HepG2 (cell line): ENCODE data around the gene CCDC82. TPM values are rescaled to one million over a fixed set of nuclear protein-coding genes. Genes with fewer than 3 reads are reported as not detected.

Source experiments
- CBX1 ChIP-seq: IDR thresholded peaks from one replicate; pipeline ENCODE4 v1.6.1; 2016; ENCODE audit warnings: antibody characterized with exemption, low read depth
- DNMT1 ChIP-seq: sonication (generic); formaldehyde crosslinking; IDR thresholded peaks from 2 replicates; pipeline ENCODE4 v1.5.1; 2020; ENCODE audit warnings: mild to moderate bottlenecking, missing genetic modification reagents
- GFI1 ChIP-seq: sonication (generic); formaldehyde crosslinking; IDR thresholded peaks from 2 replicates; pipeline ENCODE4 v1.5.0; 2020; ENCODE audit warnings: missing genetic modification reagents, mild to moderate bottlenecking, borderline replicate concordance
- HIVEP1 ChIP-seq: sonication (generic); formaldehyde crosslinking; IDR thresholded peaks from 2 replicates; pipeline ENCODE4 v1.4.0; 2020; ENCODE audit warnings: mild to moderate bottlenecking, missing genetic modification reagents
- MAFG ChIP-seq: sonication (generic); formaldehyde crosslinking; IDR thresholded peaks from 2 replicates; pipeline ENCODE4 v1.5.1; 2020; ENCODE audit warnings: mild to moderate bottlenecking, missing genetic modification reagents
- SAP130 ChIP-seq: IDR thresholded peaks from 2 replicates; pipeline ENCODE4 v1.6.1; 2016; ENCODE audit warnings: low read depth
- TOPORS ChIP-seq: sonication (generic); formaldehyde crosslinking; IDR thresholded peaks from 2 replicates; pipeline ENCODE4 v1.8.0; 2023; ENCODE audit warnings: mild to moderate bottlenecking, missing genetic modification reagents
- YY1 ChIP-seq: IDR thresholded peaks from 2 replicates; pipeline ENCODE4 v1.6.1; 2011; ENCODE audit warnings: low read length, low read depth, moderate library complexity, mild to moderate bottlenecking; ENCODE audit not compliant: insufficient read depth, insufficient replicate concordance
- ZC3H4 ChIP-seq: sonication (generic); formaldehyde crosslinking; IDR thresholded peaks from 2 replicates; pipeline ENCODE4 v1.4.0; 2020; ENCODE audit warnings: missing genetic modification reagents, borderline replicate concordance
- ZNF207 ChIP-seq: fragments of 450-650 bp; IDR thresholded peaks from 2 replicates; pipeline ENCODE4 v1.6.1; 2016; ENCODE audit warnings: antibody characterized with exemption, borderline replicate concordance
- ZNF33A ChIP-seq: sonication (generic); formaldehyde crosslinking; IDR thresholded peaks from 2 replicates; pipeline ENCODE4 v1.5.1; 2020; ENCODE audit warnings: missing genetic modification reagents, mild to moderate bottlenecking, moderate library complexity, borderline replicate concordance
- ZNF33B ChIP-seq: sonication (generic); formaldehyde crosslinking; IDR thresholded peaks from 2 replicates; pipeline ENCODE4 v1.5.1; 2020; ENCODE audit warnings: mild to moderate bottlenecking, missing genetic modification reagents
- ZNF367 ChIP-seq: sonication (generic); formaldehyde crosslinking; IDR thresholded peaks from 2 replicates; pipeline ENCODE4 v1.4.0; 2020; ENCODE audit warnings: missing genetic modification reagents, borderline replicate concordance
- ZNF468 ChIP-seq: sonication (generic); formaldehyde crosslinking; IDR thresholded peaks from 2 replicates; pipeline ENCODE4 v1.8.0; 2022; ENCODE audit warnings: mild to moderate bottlenecking, moderate library complexity, missing genetic modification reagents
- ZNF567 ChIP-seq: sonication (generic); formaldehyde crosslinking; IDR thresholded peaks from 2 replicates; pipeline ENCODE4 v1.8.1; 2023; ENCODE audit warnings: mild to moderate bottlenecking, missing genetic modification reagents, borderline replicate concordance
- ZNF589 ChIP-seq: sonication (generic); formaldehyde crosslinking; conservative IDR thresholded peaks from 2 replicates; pipeline ENCODE4 v1.8.0; 2022; ENCODE audit warnings: mild to moderate bottlenecking, moderate library complexity, missing genetic modification reagents
- ZNF737 ChIP-seq: sonication (generic); formaldehyde crosslinking; IDR thresholded peaks from 2 replicates; pipeline ENCODE4 v1.5.0; 2020; ENCODE audit warnings: missing genetic modification reagents, mild to moderate bottlenecking, borderline replicate concordance
- ZNF891 ChIP-seq: sonication (generic); formaldehyde crosslinking; IDR thresholded peaks from 2 replicates; pipeline ENCODE4 v1.5.0; 2020; ENCODE audit warnings: mild to moderate bottlenecking, missing genetic modification reagents
- polyA plus RNA-seq, 8 experiments: library from polyadenylated mRNA; depleted of rRNA in 3 of 8; stranded (reverse) in 7 of 8; unstranded in 1 of 8; fragments of >200 nt; fragmentation: Illumina TruSeq in 4 of 8; extraction: Trizol in 4 of 8; gene quantifications; 2 replicates each; pipeline versions ENCODE4 v1.2.1 to v1.2.3, GENCODE V29; 2011 to 2016; ENCODE audit warnings: low read depth in 4 of 8, missing spikeins in 1 of 8, mixed read lengths in 1 of 8; ENCODE audit not compliant: insufficient read depth in 1 of 8
- total RNA-seq, 5 experiments: library from RNA; depleted of rRNA; stranded (reverse); fragments of >200 nt; fragmentation: Illumina TruSeq; extraction: Trizol; gene quantifications; 2 replicates each; pipeline ENCODE4 v1.2.3, GENCODE V29; 2016; ENCODE audit warnings: low read depth in 1 of 5
- TF ChIP-seq, protein P1 (sequence below): sonication (generic); formaldehyde crosslinking; IDR thresholded peaks from 2 replicates; pipeline ENCODE4 v1.4.0; 2020; ENCODE audit warnings: missing genetic modification reagents
- TF ChIP-seq, protein P2 (sequence below): sonication (generic); formaldehyde crosslinking; IDR thresholded peaks from 2 replicates; pipeline ENCODE4 v1.8.1; 2023; ENCODE audit warnings: mild to moderate bottlenecking, inconsistent platforms, moderate library complexity, missing genetic modification reagents, borderline replicate concordance
- TF ChIP-seq, protein P3 (sequence below): sonication (generic); formaldehyde crosslinking; IDR thresholded peaks from 2 replicates; pipeline ENCODE4 v1.5.0; 2020; ENCODE audit warnings: missing genetic modification reagents
- TF ChIP-seq, protein P4 (sequence below): conservative IDR thresholded peaks from 2 replicates; pipeline ENCODE4 v1.6.1; 2018; ENCODE audit warnings: missing genetic modification reagents
- TF ChIP-seq, protein P5 (sequence below): IDR thresholded peaks from 2 replicates; pipeline ENCODE4 v1.6.1; 2016

Gene CCDC82
- total and polyA plus RNA-seq, 2 of the 13 experiments (the other 11 are each of a cell fraction or from before 2014, with no cell fraction given), result 19.7 to 25.7 TPM

DNA sequence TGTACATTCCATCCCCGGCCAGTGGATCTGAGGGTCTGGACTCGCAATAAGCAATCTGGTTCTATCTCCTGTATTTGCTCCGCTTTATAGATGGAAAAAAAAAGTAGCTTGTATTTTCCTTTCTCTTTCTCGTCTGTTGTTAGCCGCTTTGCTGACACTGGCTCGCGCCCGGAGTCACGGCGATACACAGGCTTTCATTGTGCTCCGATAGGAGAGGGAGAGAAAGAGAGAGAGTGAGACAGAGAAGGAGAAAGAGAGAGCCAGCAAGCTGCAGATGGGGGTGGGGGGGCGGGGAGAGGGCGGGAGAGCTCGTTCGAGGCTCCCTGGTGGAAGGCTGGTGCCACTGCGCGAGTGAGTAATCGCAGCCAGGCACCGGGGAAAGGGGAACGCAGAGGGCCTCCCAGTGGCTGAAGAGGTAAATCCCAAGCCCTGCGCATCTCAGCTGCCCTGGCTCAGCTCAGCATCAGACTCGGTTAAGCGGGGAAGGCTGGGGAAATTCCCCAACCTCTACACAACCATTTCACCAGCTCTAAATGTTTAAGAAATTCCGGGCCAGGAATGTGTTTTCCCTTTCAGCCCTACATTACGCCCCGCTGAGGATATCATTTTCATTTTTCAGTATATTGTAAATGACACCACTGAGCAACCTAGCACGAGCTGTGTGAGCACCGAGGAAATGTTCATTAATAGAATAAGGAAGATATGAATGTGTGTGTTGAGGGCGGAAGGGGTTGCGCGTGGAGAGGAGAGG, 46.6 kb downstream of the CCDC82 start, which contains the start of gene MAML2 (continued):
- TF ChIP-seq ZNF891, result 0 out of 2 replicates have a peak, but pooled peaks have one; percentile 61
- TF ChIP-seq DNMT1, result no peak
- no peak for TF ChIP-seq ZNF367 (CRISPR knock-in tag)
- 0 out of 2 replicates have a peak, but pooled peaks have one; percentile 24 for TF ChIP-seq GFI1 (CRISPR knock-in tag)
- no peak for TF ChIP-seq ZNF589 (CRISPR knock-in tag)
- TF ChIP-seq, protein P1, sequence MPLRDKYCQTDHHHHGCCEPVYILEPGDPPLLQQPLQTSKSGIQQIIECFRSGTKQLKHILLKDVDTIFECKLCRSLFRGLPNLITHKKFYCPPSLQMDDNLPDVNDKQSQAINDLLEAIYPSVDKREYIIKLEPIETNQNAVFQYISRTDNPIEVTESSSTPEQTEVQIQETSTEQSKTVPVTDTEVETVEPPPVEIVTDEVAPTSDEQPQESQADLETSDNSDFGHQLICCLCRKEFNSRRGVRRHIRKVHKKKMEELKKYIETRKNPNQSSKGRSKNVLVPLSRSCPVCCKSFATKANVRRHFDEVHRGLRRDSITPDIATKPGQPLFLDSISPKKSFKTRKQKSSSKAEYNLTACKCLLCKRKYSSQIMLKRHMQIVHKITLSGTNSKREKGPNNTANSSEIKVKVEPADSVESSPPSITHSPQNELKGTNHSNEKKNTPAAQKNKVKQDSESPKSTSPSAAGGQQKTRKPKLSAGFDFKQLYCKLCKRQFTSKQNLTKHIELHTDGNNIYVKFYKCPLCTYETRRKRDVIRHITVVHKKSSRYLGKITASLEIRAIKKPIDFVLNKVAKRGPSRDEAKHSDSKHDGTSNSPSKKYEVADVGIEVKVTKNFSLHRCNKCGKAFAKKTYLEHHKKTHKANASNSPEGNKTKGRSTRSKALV, result no peak
- TF ChIP-seq ZNF468 (CRISPR knock-in tag), result no peak
- TF ChIP-seq, protein P2, sequence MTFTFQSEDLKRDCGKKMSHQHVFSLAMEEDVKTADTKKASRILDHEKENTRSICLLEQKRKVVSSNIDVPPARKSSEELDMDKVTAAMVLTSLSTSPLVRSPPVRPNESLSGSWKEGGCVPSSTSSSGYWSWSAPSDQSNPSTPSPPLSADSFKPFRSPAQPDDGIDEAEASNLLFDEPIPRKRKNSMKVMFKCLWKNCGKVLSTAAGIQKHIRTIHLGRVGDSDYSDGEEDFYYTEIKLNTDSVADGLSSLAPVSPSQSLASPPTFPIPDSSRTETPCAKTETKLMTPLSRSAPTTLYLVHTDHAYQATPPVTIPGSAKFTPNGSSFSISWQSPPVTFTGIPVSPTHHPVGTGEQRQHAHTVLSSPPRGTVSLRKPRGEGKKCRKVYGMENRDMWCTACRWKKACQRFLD (CRISPR knock-in tag), result no peak
- TF ChIP-seq ZNF33B (CRISPR knock-in tag), result no peak
- TF ChIP-seq TOPORS (CRISPR knock-in tag), result no peak
- no peak for TF ChIP-seq CBX1
- TF ChIP-seq ZNF567 (CRISPR knock-in tag), result no peak; the same call in 1 of the 2 replicates
- TF ChIP-seq HIVEP1 (CRISPR knock-in tag), result no peak
- TF ChIP-seq YY1, result peak; percentile 30
- TF ChIP-seq, protein P3, sequence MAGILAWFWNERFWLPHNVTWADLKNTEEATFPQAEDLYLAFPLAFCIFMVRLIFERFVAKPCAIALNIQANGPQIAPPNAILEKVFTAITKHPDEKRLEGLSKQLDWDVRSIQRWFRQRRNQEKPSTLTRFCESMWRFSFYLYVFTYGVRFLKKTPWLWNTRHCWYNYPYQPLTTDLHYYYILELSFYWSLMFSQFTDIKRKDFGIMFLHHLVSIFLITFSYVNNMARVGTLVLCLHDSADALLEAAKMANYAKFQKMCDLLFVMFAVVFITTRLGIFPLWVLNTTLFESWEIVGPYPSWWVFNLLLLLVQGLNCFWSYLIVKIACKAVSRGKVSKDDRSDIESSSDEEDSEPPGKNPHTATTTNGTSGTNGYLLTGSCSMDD (CRISPR knock-in tag), result no peak
- no peak for TF ChIP-seq ZNF33A (CRISPR knock-in tag)
- no peak for TF ChIP-seq ZNF737 (CRISPR knock-in tag)
- TF ChIP-seq, protein P4, sequence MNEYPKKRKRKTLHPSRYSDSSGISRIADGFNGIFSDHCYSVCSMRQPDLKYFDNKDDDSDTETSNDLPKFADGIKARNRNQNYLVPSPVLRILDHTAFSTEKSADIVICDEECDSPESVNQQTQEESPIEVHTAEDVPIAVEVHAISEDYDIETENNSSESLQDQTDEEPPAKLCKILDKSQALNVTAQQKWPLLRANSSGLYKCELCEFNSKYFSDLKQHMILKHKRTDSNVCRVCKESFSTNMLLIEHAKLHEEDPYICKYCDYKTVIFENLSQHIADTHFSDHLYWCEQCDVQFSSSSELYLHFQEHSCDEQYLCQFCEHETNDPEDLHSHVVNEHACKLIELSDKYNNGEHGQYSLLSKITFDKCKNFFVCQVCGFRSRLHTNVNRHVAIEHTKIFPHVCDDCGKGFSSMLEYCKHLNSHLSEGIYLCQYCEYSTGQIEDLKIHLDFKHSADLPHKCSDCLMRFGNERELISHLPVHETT (CRISPR knock-in tag), result no peak
- no peak for TF ChIP-seq ZNF207
- TF ChIP-seq MAFG, result no peak
- TF ChIP-seq SAP130 (CRISPR knock-in tag), result peak; percentile 57
- TF ChIP-seq, protein P5, sequence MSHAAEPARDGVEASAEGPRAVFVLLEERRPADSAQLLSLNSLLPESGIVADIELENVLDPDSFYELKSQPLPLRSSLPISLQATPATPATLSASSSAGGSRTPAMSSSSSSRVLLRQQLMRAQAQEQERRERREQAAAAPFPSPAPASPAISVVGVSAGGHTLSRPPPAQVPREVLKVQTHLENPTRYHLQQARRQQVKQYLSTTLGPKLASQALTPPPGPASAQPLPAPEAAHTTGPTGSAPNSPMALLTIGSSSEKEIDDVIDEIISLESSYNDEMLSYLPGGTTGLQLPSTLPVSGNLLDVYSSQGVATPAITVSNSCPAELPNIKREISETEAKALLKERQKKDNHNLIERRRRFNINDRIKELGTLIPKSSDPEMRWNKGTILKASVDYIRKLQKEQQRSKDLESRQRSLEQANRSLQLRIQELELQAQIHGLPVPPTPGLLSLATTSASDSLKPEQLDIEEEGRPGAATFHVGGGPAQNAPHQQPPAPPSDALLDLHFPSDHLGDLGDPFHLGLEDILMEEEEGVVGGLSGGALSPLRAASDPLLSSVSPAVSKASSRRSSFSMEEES, result 0 out of 2 replicates have a peak, but pooled peaks have one; percentile 8
- TF ChIP-seq ZC3H4, result no peak
